Colonic mucosa (tissue), 4 donors: ENCODE data around the gene PARG. TPM values are rescaled to one million over a fixed set of nuclear protein-coding genes. Genes with fewer than 3 reads are reported as not detected.
"Not testable (repeated sequence)": the region's sequence is repeated elsewhere in the genome, so short reads cannot be mapped to it uniquely, and the experiment has no call there.

Experiments
- DNase-seq: peaks from one replicate; pipeline ENCODE4 v3.0.0-alpha.2; 2020
- H3K27ac ChIP-seq: fragments of 200-600 bp; one replicate; pipeline ENCODE4 v1.8.0; 2021
- H3K27me3 ChIP-seq: fragments of 200-600 bp; one replicate; pipeline ENCODE4 v1.8.0; 2021
- H3K36me3 ChIP-seq: fragments of 200-600 bp; one replicate; pipeline ENCODE4 v1.8.0; 2021
- H3K4me1 ChIP-seq: fragments of 200-600 bp; one replicate; pipeline ENCODE4 v1.8.0; 2021; ENCODE audit warnings: mild to moderate bottlenecking
- H3K4me3 ChIP-seq: fragments of 200-600 bp; one replicate; pipeline ENCODE4 v1.8.0; 2021
- H3K9ac ChIP-seq, 2 donors: one replicate each; pipeline ENCODE4 v1.7.0; 2013; ENCODE audit warnings: control low read depth in 2 of 2, low read depth in 2 of 2, low read length in 2 of 2
- H3K9me3 ChIP-seq: fragments of 200-600 bp; one replicate; pipeline ENCODE4 v1.8.0; 2021
- intact Hi-C: fragments of 100-400 bp; cut with DNase I; formaldehyde crosslinking; loops from one replicate; pipeline ENCODE4 v1.14.1; 2022
- total RNA-seq, 2 donors: library from RNA; stranded (reverse); fragmentation: NEBNext Ultra II Directional in 1 of 2; extraction: Animal tissue kit (Norgen Biotek cat#: 25700) in 1 of 2; gene quantifications; one replicate each; pipeline ENCODE4 v1.2.1, GENCODE V29; 2021
- donor health status: healthy.
- donor health status: DM: no; HTN: no; CAD: no.
- donor health status: DM: no; HTN: no; CAD: no.

PARG gene
- total RNA-seq = 10 to 100 TPM; 26.1 to 29.6 TPM

- intact Hi-C loops, H3K9me3 ChIP-seq, H3K27me3 ChIP-seq, H3K36me3 ChIP-seq, H3K4me1 ChIP-seq: not testable (repeated sequence)
- H3K9ac ChIP-seq = peak within 1 kb of the TSS; percentile 78 to 84
- DNase-seq = peak; percentile 84
- peak within 1 kb of the TSS; percentile 66 for H3K4me3 ChIP-seq
- H3K27ac ChIP-seq = peak within 1 kb of the TSS; percentile 60
These were observed at the start of gene PARG, which contains the start of gene TIMM23B for GRCh38 chr10:49941447-49942338. Gene PARG (minus strand): TSS chr10:49942027. CDS start chr10:49941725, 302 bp downstream. Gene TIMM23B (plus strand): TSS chr10:49942053. CDS start chr10:49942195, 142 bp downstream.

- DNase-seq, H3K9me3 ChIP-seq, intact Hi-C loops, H3K27ac ChIP-seq, H3K4me1 ChIP-seq, H3K9ac ChIP-seq, H3K27me3 ChIP-seq, H3K36me3 ChIP-seq, H3K4me3 ChIP-seq: not testable (repeated sequence)
These were observed 46.5 kb upstream of the PARG start, which contains the start of gene AGAP6 for GRCh38 chr10:49988376-49988775. Gene AGAP6 (plus strand): TSS chr10:49988406. CDS start chr10:49988716, 310 bp downstream.

- H3K4me3 ChIP-seq, H3K36me3 ChIP-seq, H3K9ac ChIP-seq, intact Hi-C loops, H3K9me3 ChIP-seq, H3K4me1 ChIP-seq, DNase-seq, H3K27ac ChIP-seq, H3K27me3 ChIP-seq: not testable (repeated sequence)
These were observed 45.4 kb upstream of the PARG start for GRCh38 chr10:49987207-49987606.

GRCh38 chr10:49977756-49978155 lies 35.9 kb upstream of the PARG start:
- H3K4me1 ChIP-seq, H3K9ac ChIP-seq, H3K4me3 ChIP-seq, DNase-seq, H3K36me3 ChIP-seq, H3K27ac ChIP-seq, intact Hi-C loops, H3K9me3 ChIP-seq, H3K27me3 ChIP-seq: not testable (repeated sequence)

GRCh38 chr10:49972094-49972493 lies 30.3 kb upstream of the PARG start:
- H3K9ac ChIP-seq, H3K36me3 ChIP-seq, H3K27ac ChIP-seq, H3K27me3 ChIP-seq, DNase-seq, H3K4me3 ChIP-seq, H3K4me1 ChIP-seq, H3K9me3 ChIP-seq, intact Hi-C loops: not testable (repeated sequence)

- DNase-seq, intact Hi-C loops, H3K9ac ChIP-seq, H3K36me3 ChIP-seq, H3K4me1 ChIP-seq, H3K27me3 ChIP-seq, H3K4me3 ChIP-seq, H3K9me3 ChIP-seq, H3K27ac ChIP-seq: not testable (repeated sequence)
These were observed 29.6 kb upstream of the PARG start for GRCh38 chr10:49971466-49971865.

- H3K27me3 ChIP-seq, H3K36me3 ChIP-seq, H3K4me3 ChIP-seq, intact Hi-C loops, H3K27ac ChIP-seq, H3K9ac ChIP-seq, H3K4me1 ChIP-seq, DNase-seq, H3K9me3 ChIP-seq: not testable (repeated sequence)
These were observed 28.6 kb upstream of the PARG start for GRCh38 chr10:49970331-49970857.

GRCh38 chr10:49953122-49953521 lies 11.3 kb upstream of the PARG start:
- H3K36me3 ChIP-seq, H3K4me3 ChIP-seq, H3K27ac ChIP-seq, H3K27me3 ChIP-seq, H3K9me3 ChIP-seq, H3K4me1 ChIP-seq, DNase-seq, intact Hi-C loops, H3K9ac ChIP-seq: not testable (repeated sequence)

- H3K27ac ChIP-seq, H3K4me3 ChIP-seq, H3K36me3 ChIP-seq, H3K9ac ChIP-seq, intact Hi-C loops, H3K9me3 ChIP-seq, H3K27me3 ChIP-seq, DNase-seq, H3K4me1 ChIP-seq: not testable (repeated sequence)
These were observed 10.2 kb upstream of the PARG start for GRCh38 chr10:49952006-49952405.

- H3K4me3 ChIP-seq, H3K4me1 ChIP-seq, H3K27ac ChIP-seq, H3K9ac ChIP-seq, H3K27me3 ChIP-seq, intact Hi-C loops, H3K9me3 ChIP-seq, DNase-seq, H3K36me3 ChIP-seq: not testable (repeated sequence)
These were observed 6.9 kb upstream of the PARG start for GRCh38 chr10:49948737-49949136.

GRCh38 chr10:49948142-49948541 lies 6.3 kb upstream of the PARG start:
- H3K9ac ChIP-seq, intact Hi-C loops, H3K27me3 ChIP-seq, H3K4me1 ChIP-seq, H3K36me3 ChIP-seq, H3K4me3 ChIP-seq, H3K27ac ChIP-seq, H3K9me3 ChIP-seq, DNase-seq: not testable (repeated sequence)

GRCh38 chr10:49943607-49944006 lies 1.8 kb upstream of the PARG start:
- H3K4me3 ChIP-seq, H3K4me1 ChIP-seq, H3K36me3 ChIP-seq, H3K9ac ChIP-seq, H3K27me3 ChIP-seq, DNase-seq, H3K9me3 ChIP-seq, H3K27ac ChIP-seq, intact Hi-C loops: not testable (repeated sequence)

- H3K9ac ChIP-seq = peak overlapping the region; percentile 63 to 78
- peak overlapping the region; percentile 66 for H3K4me3 ChIP-seq
- H3K4me1 ChIP-seq, H3K36me3 ChIP-seq, intact Hi-C loops, H3K27me3 ChIP-seq, DNase-seq, H3K9me3 ChIP-seq: not testable (repeated sequence)
- peak overlapping the region; percentile 60 for H3K27ac ChIP-seq
These were observed 495 bp upstream of the PARG start for GRCh38 chr10:49942339-49942705.
